Dedifferentiated amniotic fluid mesenchymal stem cell (primary cell): ENCODE results near the gene DGKH.

ENCODE experiments used
- DNase-seq: peaks from one replicate; pipeline ENCODE4 v3.0.0-alpha.2; 2016; ENCODE audit errors: extremely low spot score

The DGKH gene, protein sequence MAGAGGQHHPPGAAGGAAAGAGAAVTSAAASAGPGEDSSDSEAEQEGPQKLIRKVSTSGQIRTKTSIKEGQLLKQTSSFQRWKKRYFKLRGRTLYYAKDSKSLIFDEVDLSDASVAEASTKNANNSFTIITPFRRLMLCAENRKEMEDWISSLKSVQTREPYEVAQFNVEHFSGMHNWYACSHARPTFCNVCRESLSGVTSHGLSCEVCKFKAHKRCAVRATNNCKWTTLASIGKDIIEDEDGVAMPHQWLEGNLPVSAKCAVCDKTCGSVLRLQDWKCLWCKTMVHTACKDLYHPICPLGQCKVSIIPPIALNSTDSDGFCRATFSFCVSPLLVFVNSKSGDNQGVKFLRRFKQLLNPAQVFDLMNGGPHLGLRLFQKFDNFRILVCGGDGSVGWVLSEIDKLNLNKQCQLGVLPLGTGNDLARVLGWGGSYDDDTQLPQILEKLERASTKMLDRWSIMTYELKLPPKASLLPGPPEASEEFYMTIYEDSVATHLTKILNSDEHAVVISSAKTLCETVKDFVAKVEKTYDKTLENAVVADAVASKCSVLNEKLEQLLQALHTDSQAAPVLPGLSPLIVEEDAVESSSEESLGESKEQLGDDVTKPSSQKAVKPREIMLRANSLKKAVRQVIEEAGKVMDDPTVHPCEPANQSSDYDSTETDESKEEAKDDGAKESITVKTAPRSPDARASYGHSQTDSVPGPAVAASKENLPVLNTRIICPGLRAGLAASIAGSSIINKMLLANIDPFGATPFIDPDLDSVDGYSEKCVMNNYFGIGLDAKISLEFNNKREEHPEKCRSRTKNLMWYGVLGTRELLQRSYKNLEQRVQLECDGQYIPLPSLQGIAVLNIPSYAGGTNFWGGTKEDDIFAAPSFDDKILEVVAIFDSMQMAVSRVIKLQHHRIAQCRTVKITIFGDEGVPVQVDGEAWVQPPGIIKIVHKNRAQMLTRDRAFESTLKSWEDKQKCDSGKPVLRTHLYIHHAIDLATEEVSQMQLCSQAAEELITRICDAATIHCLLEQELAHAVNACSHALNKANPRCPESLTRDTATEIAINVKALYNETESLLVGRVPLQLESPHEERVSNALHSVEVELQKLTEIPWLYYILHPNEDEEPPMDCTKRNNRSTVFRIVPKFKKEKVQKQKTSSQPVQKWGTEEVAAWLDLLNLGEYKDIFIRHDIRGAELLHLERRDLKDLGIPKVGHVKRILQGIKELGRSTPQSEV

DNA sequence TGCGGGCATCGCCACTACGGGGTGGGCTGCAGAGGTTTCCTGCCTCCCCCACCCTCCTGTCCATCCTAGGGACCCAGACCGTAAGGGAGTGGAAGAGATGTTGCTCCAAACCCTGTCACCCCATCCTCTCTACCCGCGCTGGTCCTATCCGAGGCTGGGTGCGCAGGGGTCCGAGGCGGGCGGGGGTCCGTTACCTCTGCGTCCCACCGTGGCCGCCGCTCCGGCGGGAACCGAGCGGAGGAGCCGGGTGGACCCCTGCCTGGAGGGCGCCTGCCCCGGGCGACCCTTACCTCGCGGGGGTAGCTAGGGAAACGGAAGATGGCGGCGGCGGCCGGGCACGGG is at the start of gene DGKH:
DGKH (plus strand) TSS at position 307 of the 342 bp plus-strand sequence. CDS start 126 bp downstream, outside the sequence.
- DNase-seq: no peak

DNA sequence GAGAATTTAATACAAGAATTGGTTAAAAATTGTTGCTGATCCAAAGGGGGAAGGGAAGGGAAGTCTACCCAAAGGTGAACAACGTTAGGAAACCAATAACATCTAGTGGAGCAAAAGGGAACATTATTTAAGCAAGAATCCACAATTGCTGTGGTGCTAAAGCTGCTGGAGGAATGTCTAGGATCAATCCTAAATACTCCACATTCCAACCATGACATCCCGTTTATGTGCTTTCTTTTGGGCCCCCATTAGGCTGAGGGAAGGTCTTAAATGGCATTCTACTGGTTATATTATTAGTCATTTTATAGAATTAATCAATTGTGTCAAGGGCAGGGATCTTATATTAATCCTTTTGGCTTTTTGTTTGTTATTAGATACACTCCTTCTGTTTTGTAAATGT is 47.6 kb upstream of the DGKH start:
- no peak for DNase-seq

DNA sequence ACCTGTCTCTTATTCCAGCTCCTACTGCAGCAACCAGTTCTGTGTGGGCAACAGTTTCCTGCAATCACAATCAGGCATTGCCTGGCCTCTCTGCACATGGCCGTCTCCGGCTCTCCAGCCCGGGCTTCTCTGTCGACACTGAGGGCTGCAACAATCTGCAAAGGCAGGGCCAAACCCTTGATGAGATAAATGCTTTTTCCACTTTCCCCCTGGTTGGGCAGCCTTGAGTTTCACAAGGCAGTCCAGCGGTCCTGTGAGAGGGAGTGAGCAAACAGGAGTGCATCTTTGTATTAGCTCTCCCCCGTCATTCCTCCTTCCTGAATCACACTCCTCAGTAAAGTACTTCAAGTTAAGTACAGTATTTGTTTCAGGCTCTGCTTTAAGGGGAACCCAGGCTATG is 46.9 kb upstream of the DGKH start:
- DNase-seq: peak; percentile 48

DNA sequence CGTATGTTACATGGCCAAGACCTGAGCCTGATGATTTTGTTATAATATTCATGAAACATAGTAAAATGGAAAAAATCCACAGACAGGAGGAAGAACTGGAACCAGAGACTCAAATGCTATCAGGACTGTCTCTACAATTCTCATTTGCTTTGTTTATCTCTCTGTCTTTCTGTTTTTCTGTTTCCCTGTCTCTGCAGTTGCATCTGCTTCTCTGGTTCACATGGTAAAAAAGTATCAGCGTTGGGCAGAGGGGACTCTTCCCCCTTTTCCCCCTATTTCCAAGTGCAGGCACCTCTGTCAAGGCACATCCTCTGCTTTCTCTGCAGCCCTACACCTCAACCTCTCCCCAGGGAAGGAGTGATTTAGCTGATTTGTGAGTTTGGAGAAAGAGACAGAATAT is 46.4 kb upstream of the DGKH start:
- no peak for DNase-seq

DNA sequence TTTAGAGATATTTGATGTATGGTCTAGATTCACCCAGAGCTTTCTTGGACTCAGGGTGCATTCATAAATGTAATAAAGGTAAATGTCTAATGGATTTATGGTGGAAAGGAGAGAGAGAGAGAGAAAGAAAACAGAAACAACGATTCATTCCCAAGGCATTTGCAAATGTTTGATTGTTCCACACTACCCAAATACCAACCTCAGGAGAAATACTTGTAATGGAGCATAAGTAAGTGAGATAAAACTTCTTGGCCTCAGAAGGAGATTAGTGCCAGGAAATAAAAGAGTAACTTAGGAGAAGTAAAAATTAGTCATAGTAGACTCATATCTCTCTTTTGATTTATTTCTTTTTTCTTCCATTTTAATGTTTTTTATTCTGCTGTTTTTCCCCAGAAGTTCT is 40.6 kb upstream of the DGKH start:
- no peak for DNase-seq

DNA sequence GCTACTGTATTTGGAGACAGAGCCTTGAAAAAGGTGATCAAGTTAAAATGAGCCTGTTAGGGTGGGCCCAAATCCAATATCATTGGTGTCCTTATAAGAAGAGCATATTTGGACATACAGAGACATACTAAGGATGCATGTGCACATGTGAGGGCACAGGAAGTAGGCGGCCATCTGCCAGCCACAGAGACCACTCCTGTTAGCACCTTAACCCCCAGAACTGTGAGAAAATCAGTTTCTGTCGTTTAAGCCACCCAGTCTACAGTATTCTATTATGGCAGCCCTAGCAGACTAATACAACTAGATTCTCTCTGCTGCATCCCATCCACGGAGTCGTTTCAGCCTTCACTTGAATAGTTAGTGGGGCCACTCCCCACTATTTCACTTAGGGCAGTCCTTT is 39.4 kb upstream of the DGKH start:
- no peak for DNase-seq

DNA sequence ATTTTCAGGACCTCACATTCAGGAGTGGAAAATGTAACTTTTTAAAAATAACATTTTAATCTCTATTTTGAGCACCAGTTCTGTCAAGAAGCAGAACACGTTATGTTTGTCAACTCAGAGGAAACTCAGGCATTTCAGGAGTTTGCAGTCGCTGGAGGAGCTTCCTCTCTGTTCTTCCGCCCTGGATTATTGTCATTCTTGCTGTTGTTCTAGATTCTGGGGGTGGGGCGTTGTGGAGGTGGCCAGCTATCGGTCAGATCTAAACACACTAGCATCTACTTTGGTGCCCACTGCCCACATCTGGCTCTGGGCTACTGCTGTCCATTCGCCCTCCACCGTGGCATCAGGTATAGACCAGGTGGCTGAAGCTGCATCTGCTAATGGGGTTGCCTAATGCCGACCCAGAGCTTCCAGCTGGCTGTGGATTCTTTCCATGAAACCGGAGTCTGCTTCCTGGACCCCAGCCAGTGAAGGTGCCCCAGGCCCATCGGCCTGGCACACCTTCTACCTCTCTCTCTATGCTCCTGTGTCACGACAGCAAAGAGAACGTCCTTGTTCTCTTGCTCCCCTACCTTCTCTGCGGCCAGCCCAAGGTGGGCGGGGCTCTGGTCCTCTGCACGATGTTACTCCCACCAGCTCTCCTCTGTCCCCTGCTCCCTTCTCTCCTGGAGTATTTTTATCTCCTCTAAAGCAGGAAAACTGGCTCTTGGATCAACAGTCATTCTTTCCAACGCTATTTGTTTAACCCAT is 36.7 kb upstream of the DGKH start:
- no peak for DNase-seq

DNA sequence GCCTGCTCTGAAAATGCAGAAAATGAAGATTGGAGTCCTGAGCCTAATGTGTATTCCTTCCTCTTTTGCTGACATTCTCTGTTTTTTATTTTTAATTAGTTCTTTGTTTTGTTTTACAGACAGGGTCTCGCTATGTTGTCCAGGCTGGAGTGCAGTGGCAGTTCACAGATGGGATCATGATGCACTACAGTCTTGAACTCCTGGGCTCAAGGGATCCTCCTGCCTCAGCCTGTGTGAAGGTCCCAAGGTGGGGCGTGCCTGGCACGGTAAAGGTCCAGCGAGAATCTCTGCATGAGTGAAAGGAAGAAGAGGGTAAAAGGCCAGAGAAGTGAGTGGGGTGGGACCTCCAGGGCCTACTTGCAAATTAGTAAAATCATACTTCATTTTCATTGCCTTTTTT is 34.3 kb upstream of the DGKH start:
- no peak for DNase-seq

DNA sequence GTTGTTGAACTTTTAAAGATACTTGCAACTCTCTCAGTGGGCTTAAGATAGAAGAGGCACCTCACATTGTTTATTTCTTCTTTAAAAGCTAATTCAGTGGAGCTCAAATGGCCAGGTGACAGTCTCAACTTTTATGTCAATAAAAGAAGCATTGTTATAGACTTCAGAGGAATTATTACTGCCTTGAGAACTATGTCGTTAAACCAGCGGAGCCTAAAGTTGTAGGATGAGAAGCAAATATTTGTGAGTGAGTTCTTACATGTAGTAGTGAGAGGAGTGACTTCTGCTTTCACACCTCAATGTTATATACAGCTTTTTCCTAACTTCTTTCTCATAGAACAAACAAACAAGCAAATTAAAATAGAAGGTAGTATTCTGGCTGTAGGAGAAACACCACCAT is 31.2 kb upstream of the DGKH start:
- no peak for DNase-seq

DNA sequence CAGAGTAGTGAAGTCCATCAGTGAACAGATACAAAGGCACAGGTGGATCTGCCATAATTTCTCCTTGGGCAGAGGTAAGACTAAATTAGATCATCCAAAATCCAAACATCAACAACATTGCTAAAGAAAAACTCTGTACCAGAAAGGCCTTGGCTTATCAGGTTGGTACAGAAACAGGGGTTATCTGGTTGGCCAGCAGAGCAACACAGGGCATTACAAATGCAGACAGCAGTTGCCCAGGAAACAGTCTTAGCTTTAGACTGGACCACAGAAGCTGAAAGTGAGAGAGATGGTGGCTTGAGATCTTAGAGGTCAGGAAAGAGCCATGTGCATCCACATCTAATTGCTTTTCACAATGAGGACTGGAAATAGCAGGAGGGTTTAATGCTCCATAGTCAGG is 26.6 kb upstream of the DGKH start:
- no peak for DNase-seq

DNA sequence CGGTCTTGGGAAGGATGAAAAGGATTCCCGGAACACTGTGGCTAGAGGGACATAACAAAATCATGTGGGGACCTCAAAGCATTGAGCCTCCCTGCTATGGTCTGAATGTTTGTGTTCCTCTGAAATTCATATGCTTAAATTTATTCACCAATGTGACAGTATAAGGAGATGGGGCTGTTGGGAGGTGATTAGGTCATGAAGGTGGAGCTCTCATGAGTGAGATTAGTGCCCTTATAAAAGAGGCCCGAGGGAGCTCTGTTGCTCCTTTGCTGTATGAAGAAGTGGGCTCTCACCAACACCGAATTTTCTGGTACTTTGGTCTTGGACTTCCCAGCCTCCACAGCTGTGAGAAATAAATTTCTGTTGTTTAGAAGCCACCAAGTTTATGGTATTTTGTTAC is 26.1 kb upstream of the DGKH start:
- DNase-seq: no peak

DNA sequence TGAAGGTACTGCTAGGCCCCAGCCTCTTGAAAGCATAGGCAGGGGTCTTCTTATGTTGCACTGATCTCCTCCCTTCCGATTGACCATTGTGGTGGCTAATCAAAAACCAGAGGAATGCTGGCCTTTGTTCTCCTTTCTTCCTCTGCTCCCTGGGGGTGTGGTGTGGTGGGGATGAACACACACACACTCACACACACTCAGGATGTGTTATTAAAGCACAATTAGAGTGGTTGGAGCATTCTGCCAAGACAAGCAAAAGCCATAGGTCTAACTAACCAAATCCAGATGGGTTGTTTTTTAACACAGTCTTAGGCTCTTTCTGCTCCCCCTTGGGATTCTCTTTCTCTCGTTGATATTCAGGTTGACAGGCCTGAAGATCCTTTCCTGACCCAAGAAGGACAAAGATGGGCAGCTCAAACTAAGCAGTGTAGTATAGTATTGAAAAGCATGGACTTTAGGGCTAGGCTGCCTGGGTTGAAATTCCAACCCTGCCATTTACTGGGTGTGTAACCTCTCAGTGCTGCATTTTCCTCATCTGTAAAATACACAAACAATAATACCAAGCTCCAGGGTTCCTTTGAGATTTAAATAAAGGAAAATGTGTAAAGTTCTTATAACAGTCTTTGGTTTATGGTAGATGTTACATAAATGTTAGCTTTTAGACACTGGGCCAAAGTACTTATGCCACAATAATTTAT is 25.5 kb upstream of the DGKH start:
- DNase-seq: no peak

DNA sequence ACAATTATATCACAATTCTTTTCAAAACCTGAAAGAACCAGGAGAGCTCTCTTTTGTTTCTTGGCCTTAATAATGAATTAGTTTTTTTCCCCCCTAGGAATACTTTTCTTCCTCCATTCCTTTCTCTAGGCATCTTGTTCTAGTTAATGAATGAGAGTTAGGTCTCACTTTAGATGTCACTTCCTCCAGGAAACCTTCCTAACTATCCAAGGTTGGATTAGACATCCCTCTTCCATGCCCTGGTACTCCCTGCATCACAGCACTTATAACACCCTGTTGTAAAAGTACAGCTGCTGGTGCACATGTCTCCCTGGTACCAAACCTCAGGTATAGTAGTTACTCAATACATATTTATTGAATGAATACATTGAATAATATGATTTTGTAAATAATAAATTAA is 21.2 kb upstream of the DGKH start:
- DNase-seq: no peak

DNA sequence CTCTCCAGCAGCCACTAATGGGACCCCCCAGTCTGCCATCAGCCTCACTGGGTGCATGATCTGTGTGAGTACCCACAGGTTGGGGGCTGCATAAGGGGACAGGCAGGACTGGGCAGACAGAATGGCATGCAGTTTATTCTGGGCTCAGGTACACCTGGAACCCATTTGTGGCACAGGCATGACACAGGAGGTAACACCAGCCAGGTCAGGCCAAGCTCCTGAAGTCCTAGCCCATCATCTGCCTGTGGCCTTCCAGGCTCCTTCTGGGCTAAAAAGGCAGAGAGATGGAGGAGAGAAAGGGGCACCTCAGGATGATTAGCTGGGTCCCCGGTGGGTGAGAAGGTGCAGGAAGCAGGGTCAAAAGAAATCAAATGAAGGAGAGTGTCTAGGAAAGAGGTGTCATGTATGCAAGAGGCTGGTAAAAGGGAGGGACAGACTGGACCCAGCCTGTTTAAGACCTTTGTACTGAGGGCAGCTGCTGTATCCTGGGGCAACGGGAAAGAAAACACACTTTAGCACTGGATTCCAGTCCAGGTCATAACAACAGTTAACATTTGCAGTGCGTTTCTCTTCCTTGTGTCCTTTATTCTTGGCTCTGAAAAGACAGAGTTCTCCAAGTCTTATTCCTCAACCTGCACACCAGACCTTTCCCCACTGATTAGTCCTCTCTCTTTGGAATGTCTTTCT is 20.2 kb upstream of the DGKH start:
- no peak for DNase-seq

DNA sequence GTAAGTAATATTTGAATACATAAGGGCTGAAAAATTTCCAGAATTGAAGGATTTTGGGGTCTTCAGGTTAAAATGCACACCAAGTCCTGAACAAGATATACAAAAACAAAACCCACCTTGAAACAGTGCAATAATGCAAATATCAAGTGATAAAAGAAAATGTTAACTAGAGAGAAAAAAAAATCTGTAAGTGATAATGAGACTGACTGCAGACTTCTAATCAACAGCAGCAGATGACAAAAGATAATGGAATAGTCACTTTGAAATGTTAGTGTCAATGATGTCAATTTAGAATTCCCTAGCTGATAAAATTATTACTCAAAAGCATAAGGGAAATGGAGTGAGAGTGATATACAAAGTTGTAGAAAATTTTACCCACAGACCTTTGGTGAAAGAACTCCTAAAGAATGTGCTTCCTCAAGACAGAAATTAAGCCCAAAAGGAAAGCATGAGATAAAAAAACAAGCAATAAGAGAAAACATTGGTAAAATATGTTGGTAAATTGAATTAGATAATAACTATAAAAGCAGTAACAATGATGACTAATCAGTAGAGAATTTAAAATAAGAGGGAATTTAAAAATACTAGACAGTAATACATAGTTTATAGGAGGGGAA is 12.4 kb upstream of the DGKH start:
- no peak for DNase-seq

DNA sequence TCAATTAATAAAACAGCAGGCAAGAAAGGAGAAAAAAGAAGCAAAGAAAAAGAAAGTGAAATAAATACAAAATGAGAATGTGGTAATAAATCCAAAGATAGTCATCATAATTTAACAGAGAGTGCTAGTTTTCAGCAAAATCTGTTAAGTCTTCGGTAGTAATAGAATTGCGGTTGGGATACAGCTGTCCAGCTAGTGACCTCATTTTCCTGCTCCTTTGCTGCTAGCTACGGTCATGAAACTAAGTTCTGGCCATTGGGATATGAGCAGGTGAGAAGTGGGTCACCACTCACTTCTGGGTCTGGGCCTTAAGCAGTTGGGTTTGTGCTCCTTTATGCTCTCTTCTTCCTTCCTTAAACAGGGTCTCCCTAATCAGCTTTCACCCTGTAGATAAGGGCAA is 11.7 kb upstream of the DGKH start:
- DNase-seq: no peak

DNA sequence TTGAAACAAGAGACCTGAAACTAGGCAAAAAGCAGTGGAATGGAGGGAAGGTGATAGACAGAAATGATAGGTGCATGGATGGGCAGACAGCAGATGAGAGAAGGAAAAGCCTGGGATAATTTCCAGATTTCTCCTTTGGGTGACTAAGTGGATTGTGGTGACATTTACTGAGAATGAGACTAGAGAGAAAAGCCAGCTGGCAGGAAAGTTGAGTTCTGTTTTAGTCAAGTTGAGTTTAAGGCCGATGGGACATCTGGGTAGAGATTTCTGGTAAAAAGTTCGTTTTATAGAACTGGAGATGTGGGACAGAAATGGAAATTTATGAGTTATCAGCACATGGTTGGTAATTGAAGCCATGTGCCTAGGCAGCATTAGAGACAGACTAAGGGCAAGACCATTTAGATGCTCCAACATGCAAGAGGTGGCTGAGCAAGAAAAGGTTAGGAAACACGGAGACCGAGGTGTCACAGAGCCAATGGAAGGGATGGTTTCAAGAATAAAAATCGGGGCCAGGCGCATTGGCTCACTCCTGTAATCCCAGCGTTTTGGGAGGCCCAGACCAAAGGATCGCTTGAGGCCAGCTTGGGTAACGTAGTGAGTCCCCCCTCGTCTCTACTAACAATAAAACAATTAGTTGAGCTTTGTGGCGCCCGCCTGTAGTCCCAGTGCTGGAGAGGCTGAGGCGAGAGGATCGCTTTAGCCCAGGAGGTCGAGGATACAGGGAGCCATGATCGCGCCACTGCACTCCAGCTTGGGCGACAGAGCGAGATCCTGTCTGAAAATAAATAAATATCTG is 9.6 kb upstream of the DGKH start:
- DNase-seq: no peak

DNA sequence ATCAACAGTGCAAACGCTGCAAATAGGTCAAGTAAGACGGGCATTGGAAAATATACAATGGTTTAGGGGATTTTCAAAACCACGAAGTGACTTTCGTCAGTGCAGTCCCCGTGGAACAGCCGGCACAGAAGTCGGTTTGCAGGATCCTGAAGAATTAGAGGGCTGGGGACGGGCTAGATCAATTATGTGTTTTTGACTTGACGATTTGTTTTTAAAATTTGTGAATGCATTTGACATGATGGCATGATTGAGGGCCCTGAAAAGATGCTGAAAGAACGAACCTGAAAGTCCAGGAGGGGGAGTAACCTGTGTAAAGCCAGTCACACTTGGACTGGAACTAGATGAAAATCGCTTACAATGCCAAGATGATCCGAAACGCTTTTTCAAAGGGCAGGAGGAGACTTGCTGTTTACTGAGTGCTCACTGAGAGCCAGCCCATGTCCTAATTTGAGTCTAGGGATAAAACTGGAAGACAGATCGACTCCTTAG is 8.9 kb upstream of the DGKH start:
- DNase-seq: no peak
